Mesendoderm (in vitro differentiated cells): ENCODE measurements around the gene COX4I1.

Experiments used
- DNase-seq: peaks from one replicate; pipeline ENCODE4 v3.0.0; 2013
- H2AK5ac ChIP-seq: 2 replicates; pipeline ENCODE4 v1.6.1; 2013; ENCODE audit warnings: low read length, inconsistent platforms
- H2BK120ac ChIP-seq: 2 replicates; pipeline ENCODE4 v1.6.1; 2013; ENCODE audit warnings: low read depth, mild to moderate bottlenecking, low read length, moderate library complexity, mixed read lengths
- H2BK15ac ChIP-seq: replicated peaks from 2 replicates; pipeline ENCODE4 v1.6.1; 2013; ENCODE audit warnings: low read depth, mild to moderate bottlenecking, moderate library complexity
- H2BK5ac ChIP-seq: 2 replicates; pipeline ENCODE4 v1.6.1; 2013; ENCODE audit warnings: low read length, inconsistent platforms
- H3K18ac ChIP-seq: 2 replicates; pipeline ENCODE4 v1.6.1; 2013; ENCODE audit warnings: mild to moderate bottlenecking, low read length, mixed read lengths
- H3K23ac ChIP-seq: one replicate; pipeline ENCODE4 v1.6.1; 2013; ENCODE audit warnings: low read length
- H3K27ac ChIP-seq: 2 replicates; pipeline ENCODE4 v1.5.1; 2013; ENCODE audit warnings: low read depth, mild to moderate bottlenecking, inconsistent platforms, low read length, moderate library complexity
- H3K27me3 ChIP-seq: 2 replicates; pipeline ENCODE4 v1.6.1; 2013; ENCODE audit warnings: low read length, control low read depth, mild to moderate bottlenecking, inconsistent platforms; ENCODE audit not compliant: insufficient read depth, poor library complexity
- H3K36me3 ChIP-seq: 2 replicates; pipeline ENCODE4 v1.6.1; 2013; ENCODE audit warnings: low read length, inconsistent platforms; ENCODE audit not compliant: control insufficient read depth, insufficient read depth
- H3K4ac ChIP-seq: one replicate; pipeline ENCODE4 v1.6.1; 2013; ENCODE audit warnings: low read depth, mild to moderate bottlenecking, low read length, moderate library complexity
- H3K4me1 ChIP-seq: 2 replicates; pipeline ENCODE4 v1.6.1; 2013; ENCODE audit warnings: low read depth, low read length, inconsistent platforms; ENCODE audit not compliant: control insufficient read depth
- H3K4me2 ChIP-seq: 2 replicates; pipeline ENCODE4 v1.6.1; 2013; ENCODE audit warnings: low read length
- H3K4me3 ChIP-seq: 2 replicates; pipeline ENCODE4 v1.5.1; 2013; ENCODE audit warnings: mild to moderate bottlenecking, low read length
- H3K56ac ChIP-seq: one replicate; pipeline ENCODE4 v1.6.1; 2013; ENCODE audit warnings: low read length
- H3K79me1 ChIP-seq: 2 replicates; pipeline ENCODE4 v1.6.1; 2013; ENCODE audit warnings: low read length, inconsistent platforms
- H3K79me2 ChIP-seq: 2 replicates; pipeline ENCODE4 v1.6.1; 2013; ENCODE audit warnings: mild to moderate bottlenecking, low read length; ENCODE audit not compliant: control insufficient read depth, insufficient read depth
- H3K9ac ChIP-seq: 2 replicates; pipeline ENCODE4 v1.6.1; 2013; ENCODE audit warnings: low read length, inconsistent platforms
- H4K5ac ChIP-seq: one replicate; pipeline ENCODE4 v1.6.1; 2013; ENCODE audit warnings: low read length
- H4K8ac ChIP-seq: one replicate; pipeline ENCODE4 v1.6.1; 2013; ENCODE audit warnings: low read depth, mild to moderate bottlenecking, control low read depth, low read length, moderate library complexity
- WGBS: extraction: QIAGEN DNeasy Blood & Tissue Kit; methylation state at CpG from one replicate; pipeline ENCODE4 v1.1.7; 2013; ENCODE audit warnings: low lambda C conversion rate, missing lambda C conversion rate; ENCODE audit not compliant: insufficient coverage; ENCODE audit errors: extremely low coverage; 5-methylcytosine and 5-hydroxymethylcytosine counted together

Gene COX4I1

GRCh38 chr16:85785927-85786326 is 13.6 kb upstream of the COX4I1 start:
- H3K56ac ChIP-seq: no peak overlapping the region
- no peak overlapping the region for H3K4me2 ChIP-seq
- H3K23ac ChIP-seq: no peak overlapping the region
- no peak overlapping the region for H2BK15ac ChIP-seq
- H2BK5ac ChIP-seq: no peak overlapping the region
- H3K4me3 ChIP-seq: no peak overlapping the region
- peaks cover 22% of the 10 kb centered on the region for H3K36me3 ChIP-seq
- H3K18ac ChIP-seq: no peak overlapping the region
- peaks cover 24% of the 10 kb centered on the region for H3K79me2 ChIP-seq
- WGBS: no CpG with 5 or more reads among the region's 2 CpGs
- DNase-seq: no peak
- H3K79me1 ChIP-seq: peaks cover 46% of the 10 kb centered on the region
- H3K4ac ChIP-seq: no peak overlapping the region
- no peak overlapping the region for H2BK120ac ChIP-seq
- no peak overlapping the region for H3K9ac ChIP-seq
- H3K27me3 ChIP-seq: no peaks in the 10 kb centered on the region
- no peak overlapping the region for H4K5ac ChIP-seq
- no peak overlapping the region for H2AK5ac ChIP-seq
- no peaks in the 10 kb centered on the region for H3K4me1 ChIP-seq
- no peak overlapping the region for H3K27ac ChIP-seq
- no peak overlapping the region for H4K8ac ChIP-seq

GRCh38 chr16:85788819-85789218 is 10.7 kb upstream of the COX4I1 start:
- peaks cover 34% of the 10 kb centered on the region for H3K36me3 ChIP-seq

GRCh38 chr16:85789773-85790172 is 9.7 kb upstream of the COX4I1 start:
- H2BK120ac ChIP-seq: no peak overlapping the region
- WGBS: no CpG with 5 or more reads among the region's 6 CpGs
- no peak overlapping the region for H2BK15ac ChIP-seq
- H3K56ac ChIP-seq: no peak overlapping the region
- no peak overlapping the region for H3K4me3 ChIP-seq
- no peaks in the 10 kb centered on the region for H3K4me1 ChIP-seq
- H3K79me1 ChIP-seq: peaks cover 59% of the 10 kb centered on the region
- DNase-seq: no peak
- no peak overlapping the region for H4K8ac ChIP-seq
- no peaks in the 10 kb centered on the region for H3K27me3 ChIP-seq
- no peak overlapping the region for H3K9ac ChIP-seq
- no peak overlapping the region for H3K4ac ChIP-seq
- no peak overlapping the region for H3K23ac ChIP-seq
- H2BK5ac ChIP-seq: no peak overlapping the region
- no peak overlapping the region for H3K18ac ChIP-seq
- H2AK5ac ChIP-seq: no peak overlapping the region
- H3K27ac ChIP-seq: no peak overlapping the region
- H3K36me3 ChIP-seq: peaks cover 34% of the 10 kb centered on the region
- H4K5ac ChIP-seq: no peak overlapping the region
- no peak overlapping the region for H3K4me2 ChIP-seq
- H3K79me2 ChIP-seq: peaks cover 50% of the 10 kb centered on the region

More at GRCh38 chr16:85788819-85789218, 10.7 kb upstream of the COX4I1 start:
- WGBS: no CpG with 5 or more reads among the region's 11 CpGs
- Histone ChIP-seq H3K56ac (no peak overlapping the region), H4K5ac (no peak overlapping the region), H3K4me1 (no peaks in the 10 kb centered on the region), H4K8ac (no peak overlapping the region), H2BK15ac (no peak overlapping the region), H3K27me3 (no peaks in the 10 kb centered on the region), H2AK5ac (no peak overlapping the region), H3K79me1 (peaks cover 58% of the 10 kb centered on the region), H3K4me2 (no peak overlapping the region), H3K4ac (no peak overlapping the region), H3K9ac (no peak overlapping the region), H3K23ac (no peak overlapping the region), H3K27ac (no peak overlapping the region), H3K79me2 (peaks cover 46% of the 10 kb centered on the region), H2BK120ac (no peak overlapping the region), H3K4me3 (no peak overlapping the region), H2BK5ac (no peak overlapping the region), H3K18ac (no peak overlapping the region)
- no peak for DNase-seq

- H4K8ac ChIP-seq: no peak overlapping the region
- no peak overlapping the region for H3K56ac ChIP-seq
- no peak overlapping the region for H2BK120ac ChIP-seq
- no peak overlapping the region for H3K4me3 ChIP-seq
- H3K23ac ChIP-seq: no peak overlapping the region
- no peak overlapping the region for H3K27ac ChIP-seq
- WGBS: no CpG with 5 or more reads among the region's 5 CpGs
- H3K9ac ChIP-seq: no peak overlapping the region
- no peak overlapping the region for H3K4ac ChIP-seq
- no peak overlapping the region for H2AK5ac ChIP-seq
- no peak overlapping the region for H3K4me2 ChIP-seq
- H2BK5ac ChIP-seq: no peak overlapping the region
- peaks cover 78% of the 10 kb centered on the region for H3K79me2 ChIP-seq
- H3K27me3 ChIP-seq: no peaks in the 10 kb centered on the region
- peaks cover 17% of the 10 kb centered on the region for H3K36me3 ChIP-seq
- DNase-seq: no peak
- no peak overlapping the region for H3K18ac ChIP-seq
- peaks cover 58% of the 10 kb centered on the region for H3K79me1 ChIP-seq
- no peaks in the 10 kb centered on the region for H3K4me1 ChIP-seq
- H2BK15ac ChIP-seq: no peak overlapping the region
- no peak overlapping the region for H4K5ac ChIP-seq
Observed at GRCh38 chr16:85793662-85794298, 5.7 kb upstream of the COX4I1 start.

GRCh38 chr16:85794696-85795095 is 4.8 kb upstream of the COX4I1 start:
- no CpG with 5 or more reads among the region's 8 CpGs for WGBS
- peaks cover 14% of the 10 kb centered on the region for H3K36me3 ChIP-seq

GRCh38 chr16:85796152-85796551 is 3.3 kb upstream of the COX4I1 start:
- Histone ChIP-seq H4K8ac (no peak overlapping the region), H3K79me1 (peaks cover 54% of the 10 kb centered on the region), H3K79me2 (peaks cover 87% of the 10 kb centered on the region), H3K36me3 (peaks cover 15% of the 10 kb centered on the region), H3K27me3 (no peaks in the 10 kb centered on the region), H4K5ac (no peak overlapping the region), H3K4me2 (no peak overlapping the region), H2BK5ac (no peak overlapping the region), H2BK120ac (no peak overlapping the region), H3K4ac (no peak overlapping the region), H2AK5ac (no peak overlapping the region), H3K9ac (no peak overlapping the region), H3K4me1 (no peaks in the 10 kb centered on the region), H3K4me3 (no peak overlapping the region), H3K18ac (no peak overlapping the region), H3K23ac (no peak overlapping the region), H3K27ac (no peak overlapping the region), H3K56ac (no peak overlapping the region), H2BK15ac (no peak overlapping the region)
- WGBS: no CpG with 5 or more reads among the region's 6 CpGs
- no peak for DNase-seq

More at GRCh38 chr16:85794696-85795095, 4.8 kb upstream of the COX4I1 start:
- Histone ChIP-seq H3K4me3 (no peak overlapping the region), H3K18ac (no peak overlapping the region), H2BK15ac (no peak overlapping the region), H3K4me2 (no peak overlapping the region), H2BK120ac (no peak overlapping the region), H3K4me1 (no peaks in the 10 kb centered on the region), H3K56ac (no peak overlapping the region), H3K4ac (no peak overlapping the region), H3K27me3 (no peaks in the 10 kb centered on the region), H3K79me2 (peaks cover 79% of the 10 kb centered on the region), H4K8ac (no peak overlapping the region), H3K23ac (no peak overlapping the region), H2BK5ac (no peak overlapping the region), H2AK5ac (no peak overlapping the region), H4K5ac (no peak overlapping the region), H3K9ac (no peak overlapping the region), H3K79me1 (peaks cover 54% of the 10 kb centered on the region), H3K27ac (no peak overlapping the region)
- no peak for DNase-seq
